ENCODE measurements around the gene NUP85.
"Not testable (repeated sequence)": the region's sequence is repeated elsewhere in the genome, so short reads cannot be mapped to it uniquely, and the experiment has no call there.

GRCh38 chr17:75255954-75256698 lies 50.6 kb downstream of the NUP85 start:
- not testable (repeated sequence) for TF ChIP-seq EZH2phosphoT487 (IDR thresholded peaks at IDR 0.05; ENCODE audit: borderline replicate concordance, low read length); EZH2 (IDR thresholded peaks at IDR 0.05; ENCODE audit: low read length, unreplicated experiment); CTCF (conservative IDR thresholded peaks at IDR 0.05; ENCODE audit: low read depth, low read length)
